ENCODE data around the gene ITIH5.

Gene ITIH5

GRCh38 chr10:7577176-7577575 lies 89.6 kb downstream of the ITIH5 start:
- TF ChIP-seq, protein P1, sequence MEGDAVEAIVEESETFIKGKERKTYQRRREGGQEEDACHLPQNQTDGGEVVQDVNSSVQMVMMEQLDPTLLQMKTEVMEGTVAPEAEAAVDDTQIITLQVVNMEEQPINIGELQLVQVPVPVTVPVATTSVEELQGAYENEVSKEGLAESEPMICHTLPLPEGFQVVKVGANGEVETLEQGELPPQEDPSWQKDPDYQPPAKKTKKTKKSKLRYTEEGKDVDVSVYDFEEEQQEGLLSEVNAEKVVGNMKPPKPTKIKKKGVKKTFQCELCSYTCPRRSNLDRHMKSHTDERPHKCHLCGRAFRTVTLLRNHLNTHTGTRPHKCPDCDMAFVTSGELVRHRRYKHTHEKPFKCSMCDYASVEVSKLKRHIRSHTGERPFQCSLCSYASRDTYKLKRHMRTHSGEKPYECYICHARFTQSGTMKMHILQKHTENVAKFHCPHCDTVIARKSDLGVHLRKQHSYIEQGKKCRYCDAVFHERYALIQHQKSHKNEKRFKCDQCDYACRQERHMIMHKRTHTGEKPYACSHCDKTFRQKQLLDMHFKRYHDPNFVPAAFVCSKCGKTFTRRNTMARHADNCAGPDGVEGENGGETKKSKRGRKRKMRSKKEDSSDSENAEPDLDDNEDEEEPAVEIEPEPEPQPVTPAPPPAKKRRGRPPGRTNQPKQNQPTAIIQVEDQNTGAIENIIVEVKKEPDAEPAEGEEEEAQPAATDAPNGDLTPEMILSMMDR (IDR thresholded peaks at IDR 0.05; ENCODE audit: low read length): no peak
- no peak for TF ChIP-seq EZH2phosphoT487 (IDR thresholded peaks at IDR 0.05; ENCODE audit: low read length)
- TF ChIP-seq EZH2 (optimal IDR thresholded peaks at IDR 0.05; ENCODE audit: low read depth, low read length): no peak
- Histone ChIP-seq H4K20me1 (ENCODE audit: insufficient read depth, low read length) (no peaks in the 10 kb centered on the region), H2AFZ (ENCODE audit: low read length) (no peak overlapping the region), H3K9me2 (replicated peaks; ENCODE audit: insufficient read depth, low read length) (no peaks in the 10 kb centered on the region), H3K27ac (ENCODE audit: low read length) (no peak overlapping the region), H3K9ac (ENCODE audit: low read length) (no peak overlapping the region), H3K27me3 (replicated peaks; ENCODE audit: insufficient read depth, low read length) (no peaks in the 10 kb centered on the region), H3K4me2 (ENCODE audit: low read depth, low read length) (no peak overlapping the region), H3K36me3 (replicated peaks; ENCODE audit: insufficient read depth, low read length) (no peaks in the 10 kb centered on the region), H3K4me3 (ENCODE audit: low read length) (no peak overlapping the region), H3K4me1 (ENCODE audit: low read length) (no peaks in the 10 kb centered on the region), H3K79me2 (ENCODE audit: low read length) (no peaks in the 10 kb centered on the region), H3F3A (ENCODE audit: insufficient read depth, low read length) (no peaks in the 10 kb centered on the region), H3K9me3 (replicated peaks; ENCODE audit: insufficient read depth, low read length) (no peaks in the 10 kb centered on the region)
- no peak for DNase-seq

- Histone ChIP-seq H3K9ac (ENCODE audit: low read length) (no peak overlapping the region), H3K27me3 (replicated peaks; ENCODE audit: insufficient read depth, low read length) (no peaks in the 10 kb centered on the region), H2AFZ (ENCODE audit: low read length) (no peak overlapping the region), H3K36me3 (replicated peaks; ENCODE audit: insufficient read depth, low read length) (no peaks in the 10 kb centered on the region), H3K9me3 (replicated peaks; ENCODE audit: insufficient read depth, low read length) (no peaks in the 10 kb centered on the region), H3K4me3 (ENCODE audit: low read length) (no peak overlapping the region), H3K79me2 (ENCODE audit: low read length) (no peaks in the 10 kb centered on the region), H3K4me2 (ENCODE audit: low read depth, low read length) (no peak overlapping the region), H3F3A (ENCODE audit: insufficient read depth, low read length) (no peaks in the 10 kb centered on the region), H3K27ac (ENCODE audit: low read length) (no peak overlapping the region), H4K20me1 (ENCODE audit: insufficient read depth, low read length) (no peaks in the 10 kb centered on the region), H3K4me1 (ENCODE audit: low read length) (no peaks in the 10 kb centered on the region), H3K9me2 (replicated peaks; ENCODE audit: insufficient read depth, low read length) (no peaks in the 10 kb centered on the region)
- TF ChIP-seq, protein P1 (IDR thresholded peaks at IDR 0.05; ENCODE audit: low read length): no peak
- TF ChIP-seq EZH2 (optimal IDR thresholded peaks at IDR 0.05; ENCODE audit: low read depth, low read length): no peak
- no peak for TF ChIP-seq EZH2phosphoT487 (IDR thresholded peaks at IDR 0.05; ENCODE audit: low read length)
- DNase-seq: no peak
Observed at GRCh38 chr10:7576340-7576739, 90.4 kb downstream of the ITIH5 start.

DNA sequence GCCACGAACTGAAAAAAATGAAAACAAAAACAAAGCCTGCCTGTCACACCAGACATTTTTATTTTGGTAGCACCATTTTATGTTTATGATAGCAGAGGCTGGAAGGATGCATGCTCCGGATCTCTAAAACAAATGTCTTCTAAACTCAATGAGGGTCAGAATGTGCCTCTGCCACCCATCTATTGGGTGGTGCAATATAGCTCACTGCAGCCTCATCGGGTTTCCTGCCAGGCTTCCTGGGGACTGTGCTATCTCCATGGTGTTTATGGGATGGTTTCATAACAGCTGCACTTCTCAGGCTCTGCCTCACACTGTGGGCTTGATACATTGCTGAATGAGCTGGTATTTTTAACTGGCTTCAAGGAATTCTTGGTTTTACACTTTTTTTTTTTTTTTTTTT lies 94.4 kb downstream of the ITIH5 start:
- Histone ChIP-seq H3K79me2 (ENCODE audit: low read length) (no peaks in the 10 kb centered on the region), H3K27ac (ENCODE audit: low read length) (no peak overlapping the region), H4K20me1 (ENCODE audit: insufficient read depth, low read length) (no peaks in the 10 kb centered on the region), H3K9me2 (replicated peaks; ENCODE audit: insufficient read depth, low read length) (no peaks in the 10 kb centered on the region), H3K36me3 (replicated peaks; ENCODE audit: insufficient read depth, low read length) (no peaks in the 10 kb centered on the region), H3K9me3 (replicated peaks; ENCODE audit: insufficient read depth, low read length) (no peaks in the 10 kb centered on the region), H3K4me3 (ENCODE audit: low read length) (no peak overlapping the region), H3F3A (ENCODE audit: insufficient read depth, low read length) (no peaks in the 10 kb centered on the region), H3K9ac (ENCODE audit: low read length) (no peak overlapping the region), H2AFZ (ENCODE audit: low read length) (no peak overlapping the region), H3K27me3 (replicated peaks; ENCODE audit: insufficient read depth, low read length) (no peaks in the 10 kb centered on the region), H3K4me1 (ENCODE audit: low read length) (no peaks in the 10 kb centered on the region), H3K4me2 (ENCODE audit: low read depth, low read length) (no peak overlapping the region)
- DNase-seq: no peak
- TF ChIP-seq, protein P1 (IDR thresholded peaks at IDR 0.05; ENCODE audit: low read length): no peak
- TF ChIP-seq EZH2 (optimal IDR thresholded peaks at IDR 0.05; ENCODE audit: low read depth, low read length) (no peak), EZH2phosphoT487 (IDR thresholded peaks at IDR 0.05; ENCODE audit: low read length) (no peak)

All from MM.1S (cell line).